ENCODE measurements around the gene CDH13.

- TF ChIP-seq CTCF (conservative IDR thresholded peaks at IDR 0.05) = no peak
- no peak for TF ChIP-seq ZFX (IDR thresholded peaks at IDR 0.05)
Measured at GRCh38 chr16:83355570-83356218, 728.9 kb downstream of the CDH13 start.
